Activated naive CD4-positive, alpha-beta T cell treated with anti-CD3 and anti-CD28 coated beads, Interleukin-2, amount 50 U/mL, for 72 hours (primary cell): ENCODE results near the gene PDE1A. TPM values are rescaled to one million over a fixed set of nuclear protein-coding genes. Genes with fewer than 3 reads are reported as not detected.
"Not testable (repeated sequence)": the region's sequence is repeated elsewhere in the genome, so short reads cannot be mapped to it uniquely, and the experiment has no call there.

Experiments used
- ATAC-seq, 2 donors: fragments of 150-1000 bp; cut with Tn5 transposase; 2 replicates each; pipeline ENCODE4 v1.10.0; 2021; ENCODE audit warnings: mild to moderate bottlenecking in 2 of 2, moderate library complexity in 2 of 2
- DNase-seq, 2 donors: peaks; one replicate each; pipeline ENCODE4 v3.0.0; 2021 to 2022; ENCODE audit warnings: low spot score in 2 of 2
- H3K27ac Mint-ChIP-seq, 2 donors: one replicate each; pipeline ENCODE4 v1.8.0; 2022; ENCODE audit warnings: mild to moderate bottlenecking in 2 of 2, mixed read lengths in 2 of 2
- H3K36me3 Mint-ChIP-seq, 2 donors: one replicate each; pipeline ENCODE4 v1.8.0; 2022; ENCODE audit warnings: mixed read lengths in 2 of 2
- H3K9me3 Mint-ChIP-seq, 2 donors: one replicate each; pipeline ENCODE4 v1.8.0; 2022; ENCODE audit warnings: mixed read lengths in 2 of 2
- total RNA-seq, 2 donors: library from RNA; stranded (reverse); gene quantifications; one replicate each; pipeline ENCODE4 v1.2.3, GENCODE V29; 2022

PDE1A gene
- total RNA-seq, 2 donors from 2014 or later: not detected

- no peak for DNase-seq
- H3K27ac Mint-ChIP-seq: no peak overlapping the region
- peaks cover 0 to 5% of the 10 kb centered on the region in 2 donors for H3K9me3 Mint-ChIP-seq
- H3K36me3 Mint-ChIP-seq: peaks cover 0 to 5% of the 10 kb centered on the region in 2 donors
- no peak for ATAC-seq
These were observed 102.2 kb downstream of the PDE1A start for GRCh38 chr2:182324665-182325064.

- no peak for DNase-seq
- H3K27ac Mint-ChIP-seq: no peak overlapping the region
- peaks cover 0 to 5% of the 10 kb centered on the region in 2 donors for H3K9me3 Mint-ChIP-seq
- ATAC-seq: no peak
- H3K36me3 Mint-ChIP-seq: peaks cover 0 to 5% of the 10 kb centered on the region in 2 donors
These were observed 105.7 kb downstream of the PDE1A start for GRCh38 chr2:182321096-182321495.

GRCh38 chr2:182319556-182320505 lies 107.0 kb downstream of the PDE1A start:
- Mint-ChIP-seq H3K27ac (no peak overlapping the region), H3K9me3 (peaks cover 0 to 4% of the 10 kb centered on the region in 2 donors), H3K36me3 (peaks cover 0 to 3% of the 10 kb centered on the region in 2 donors)
- DNase-seq (no peak), ATAC-seq (no peak)

- no peaks in the 10 kb centered on the region for H3K9me3 Mint-ChIP-seq
- no peak overlapping the region for H3K27ac Mint-ChIP-seq
- ATAC-seq (no peak), DNase-seq (no peak)
- no peaks in the 10 kb centered on the region for H3K36me3 Mint-ChIP-seq
These were observed 108.2 kb downstream of the PDE1A start for GRCh38 chr2:182318466-182319220.

- no peaks in the 10 kb centered on the region for H3K36me3 Mint-ChIP-seq
- H3K27ac Mint-ChIP-seq: no peak overlapping the region
- H3K9me3 Mint-ChIP-seq: no peaks in the 10 kb centered on the region
- ATAC-seq: no peak
- DNase-seq: no peak
These were observed 109.9 kb downstream of the PDE1A start for GRCh38 chr2:182316950-182317349.

- H3K27ac Mint-ChIP-seq: no peak overlapping the region
- ATAC-seq: no peak
- no peak for DNase-seq
- H3K9me3 Mint-ChIP-seq: peaks cover 3% of the 10 kb centered on the region in 2 donors
- H3K36me3 Mint-ChIP-seq: no peaks in the 10 kb centered on the region
These were observed 123.9 kb downstream of the PDE1A start for GRCh38 chr2:182302972-182303371.

- Mint-ChIP-seq H3K9me3 (peaks cover 3% of the 10 kb centered on the region in 2 donors), H3K36me3 (no peaks in the 10 kb centered on the region), H3K27ac (no peak overlapping the region)
- ATAC-seq: no peak
- no peak for DNase-seq
These were observed 124.7 kb downstream of the PDE1A start for GRCh38 chr2:182302174-182302573.

- Mint-ChIP-seq H3K9me3 (peaks cover 3% of the 10 kb centered on the region in 2 donors), H3K27ac (no peak overlapping the region), H3K36me3 (no peaks in the 10 kb centered on the region)
- DNase-seq (no peak), ATAC-seq (no peak)
These were observed 125.7 kb downstream of the PDE1A start for GRCh38 chr2:182301093-182301492.

GRCh38 chr2:182300608-182301007 lies 126.2 kb downstream of the PDE1A start:
- no peak for ATAC-seq
- Mint-ChIP-seq H3K36me3 (no peaks in the 10 kb centered on the region), H3K27ac (no peak overlapping the region), H3K9me3 (peaks cover 3% of the 10 kb centered on the region in 2 donors)
- DNase-seq: no peak

GRCh38 chr2:182299632-182300031 lies 127.2 kb downstream of the PDE1A start:
- no peak for ATAC-seq
- Mint-ChIP-seq H3K36me3 (no peaks in the 10 kb centered on the region), H3K27ac (no peak overlapping the region)

GRCh38 chr2:182298456-182298855 lies 128.4 kb downstream of the PDE1A start:
- DNase-seq (no peak), ATAC-seq (no peak)
- no peak overlapping the region for H3K27ac Mint-ChIP-seq
- H3K36me3 Mint-ChIP-seq: no peaks in the 10 kb centered on the region
- H3K9me3 Mint-ChIP-seq: peaks cover 3% of the 10 kb centered on the region in 2 donors

More at GRCh38 chr2:182299632-182300031, 127.2 kb downstream of the PDE1A start:
- no peak for DNase-seq
- peaks cover 3% of the 10 kb centered on the region in 2 donors for H3K9me3 Mint-ChIP-seq

- DNase-seq: no peak
- Mint-ChIP-seq H3K27ac (no peak overlapping the region), H3K36me3 (no peaks in the 10 kb centered on the region), H3K9me3 (peaks cover 0 to 5% of the 10 kb centered on the region in 2 donors)
- no peak for ATAC-seq
These were observed 135.5 kb downstream of the PDE1A start for GRCh38 chr2:182291296-182291695.

GRCh38 chr2:182283512-182283911 lies 143.3 kb downstream of the PDE1A start:
- no peak for DNase-seq
- ATAC-seq: no peak
- H3K9me3 Mint-ChIP-seq: peaks cover 0 to 3% of the 10 kb centered on the region in 2 donors
- H3K36me3 Mint-ChIP-seq: no peaks in the 10 kb centered on the region
- no peak overlapping the region for H3K27ac Mint-ChIP-seq

- Mint-ChIP-seq H3K9me3 (peaks cover 6 to 14% of the 10 kb centered on the region in 2 donors), H3K27ac (no peak overlapping the region), H3K36me3 (peaks cover 0 to 10% of the 10 kb centered on the region in 2 donors)
- ATAC-seq (no peak), DNase-seq (no peak)
These were observed 145.6 kb downstream of the PDE1A start for GRCh38 chr2:182281276-182281675.

GRCh38 chr2:182280118-182280517 lies 146.7 kb downstream of the PDE1A start:
- ATAC-seq (no peak), DNase-seq (no peak)
- Mint-ChIP-seq H3K36me3 (peaks cover 0 to 10% of the 10 kb centered on the region in 2 donors), H3K9me3 (peaks cover 12 to 17% of the 10 kb centered on the region in 2 donors), H3K27ac (no peak overlapping the region)

- not testable (repeated sequence) for H3K36me3 Mint-ChIP-seq, DNase-seq, ATAC-seq, H3K27ac Mint-ChIP-seq
- peaks cover 19 to 23% of the 10 kb centered on the region in 2 donors for H3K9me3 Mint-ChIP-seq
These were observed 150.2 kb downstream of the PDE1A start for GRCh38 chr2:182276662-182277061.

- H3K27ac Mint-ChIP-seq: no peak overlapping the region
- ATAC-seq: no peak
- no peak for DNase-seq
These were observed 158.9 kb downstream of the PDE1A start for GRCh38 chr2:182267971-182268370.

More at GRCh38 chr2:182267971-182268370, 158.9 kb downstream of the PDE1A start:
- no peaks in the 10 kb centered on the region for H3K36me3 Mint-ChIP-seq
- H3K9me3 Mint-ChIP-seq: no peaks in the 10 kb centered on the region
